HG03432 (cell line): ENCODE data around the gene PPARA.

Source experiments
- ATAC-seq: cut with Tn5 transposase; IDR thresholded peaks from one replicate; pipeline ENCODE4 v1.9.1; 2021; ENCODE audit warnings: mild to moderate bottlenecking, moderate library complexity; ENCODE audit not compliant: unreplicated experiment

PPARA gene

DNA sequence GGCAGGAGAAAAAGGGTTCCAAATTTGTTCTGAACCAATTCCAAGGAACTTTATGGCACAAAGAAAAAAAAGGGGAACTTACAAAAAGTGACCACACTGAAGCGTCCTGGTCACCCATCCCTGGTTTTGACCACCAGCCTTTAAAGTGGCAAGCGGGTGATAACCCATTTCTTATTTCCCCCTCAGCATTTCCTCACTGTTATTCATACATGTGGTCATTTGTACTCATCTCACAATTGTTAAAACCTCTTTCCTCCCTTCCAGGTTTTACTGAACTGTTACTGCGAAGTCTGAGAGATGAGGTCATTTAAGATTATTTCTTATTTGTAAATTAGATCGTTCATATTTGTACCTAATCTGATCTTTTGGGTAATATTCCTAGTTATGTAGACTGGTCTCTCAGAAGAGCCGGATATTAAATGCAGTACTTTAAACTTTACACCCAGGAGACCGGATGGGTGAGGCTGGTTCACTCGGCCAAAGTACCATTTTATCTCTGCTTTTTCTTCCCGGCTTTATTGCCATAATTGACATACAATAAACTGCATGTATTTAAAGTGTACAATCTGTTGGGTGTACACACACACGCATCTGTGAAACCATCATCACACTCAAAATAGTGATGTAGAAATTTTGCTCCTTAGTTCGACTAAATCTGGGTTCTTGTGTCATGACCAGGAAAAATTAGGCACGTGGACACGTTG lies 52.7 kb downstream of the PPARA start:
- ATAC-seq, result no peak

DNA sequence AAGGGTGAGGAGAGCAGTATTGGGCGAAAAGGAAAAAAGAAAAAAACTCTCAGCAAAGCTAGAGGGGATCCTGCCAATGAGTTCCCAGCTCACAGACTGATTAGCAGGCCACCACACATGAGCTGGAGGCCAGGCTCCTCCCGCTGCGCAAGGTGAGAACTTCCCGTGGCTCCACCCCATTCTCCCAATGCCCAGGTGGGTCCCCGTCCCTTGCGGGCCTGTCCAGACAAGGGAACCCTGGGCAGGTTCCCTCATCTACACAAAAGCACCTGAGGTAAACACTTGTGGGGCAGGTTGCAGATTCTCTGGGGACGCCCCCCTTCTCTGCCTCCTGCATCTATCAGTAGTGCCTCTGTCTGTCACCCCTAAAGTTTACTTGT lies 53.3 kb downstream of the PPARA start:
- no peak for ATAC-seq

DNA sequence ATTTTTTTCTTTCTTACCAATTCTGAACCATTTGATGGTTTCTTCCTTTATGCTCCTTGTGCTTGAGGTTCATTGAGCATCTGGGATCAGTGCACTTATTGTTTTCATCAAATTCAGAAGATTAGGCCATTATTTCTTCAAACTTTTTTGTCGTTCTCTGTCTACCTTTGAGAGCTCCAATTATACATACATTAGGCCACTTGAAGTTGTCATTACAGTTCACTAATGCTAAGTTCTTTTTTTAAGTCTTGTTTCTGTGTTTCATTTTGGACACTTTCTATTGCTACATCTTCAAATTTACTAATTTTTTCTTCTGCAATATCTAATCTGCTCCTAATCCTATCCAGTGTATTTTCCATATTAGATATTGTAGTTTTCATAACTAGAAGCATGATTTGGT lies 58.9 kb downstream of the PPARA start:
- no peak for ATAC-seq

DNA sequence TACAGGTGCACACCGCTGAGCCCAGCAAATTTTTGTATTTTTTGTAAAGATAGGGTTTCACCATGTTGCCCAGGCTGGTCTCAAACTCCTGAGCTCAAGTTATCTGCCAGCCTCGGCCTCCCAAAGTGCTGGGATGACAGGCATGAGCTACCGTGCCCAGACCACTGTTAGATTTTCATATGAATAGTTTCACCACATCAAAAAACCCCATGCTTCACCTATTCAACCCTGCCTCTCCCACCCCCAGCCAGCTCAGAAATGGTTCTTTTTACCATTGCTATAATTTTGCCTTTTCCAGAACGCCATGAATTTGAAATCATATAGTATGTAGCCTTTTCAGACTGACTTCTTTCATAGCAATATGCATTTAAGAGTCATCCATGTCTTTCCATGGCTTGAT lies 61.9 kb downstream of the PPARA start:
- ATAC-seq, result no peak

DNA sequence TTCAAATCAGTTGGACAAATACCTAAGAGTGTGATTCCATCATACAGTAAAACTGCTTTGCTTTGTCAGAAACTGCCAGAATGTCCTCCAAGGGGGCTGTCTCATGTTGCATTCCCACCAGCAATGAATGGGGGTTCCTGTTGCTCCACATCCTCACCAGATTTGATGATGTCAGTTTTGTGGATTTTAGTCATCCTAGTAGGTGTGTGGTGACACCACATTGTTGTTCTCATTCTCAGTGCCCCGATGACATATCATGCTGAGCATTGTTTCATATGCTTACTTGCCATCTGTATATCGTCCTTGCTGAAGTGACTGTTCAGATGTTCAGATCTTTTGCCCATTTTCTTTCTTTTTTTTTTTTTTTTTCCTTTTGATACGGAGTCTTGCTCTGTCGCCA lies 62.7 kb downstream of the PPARA start:
- no peak for ATAC-seq

DNA sequence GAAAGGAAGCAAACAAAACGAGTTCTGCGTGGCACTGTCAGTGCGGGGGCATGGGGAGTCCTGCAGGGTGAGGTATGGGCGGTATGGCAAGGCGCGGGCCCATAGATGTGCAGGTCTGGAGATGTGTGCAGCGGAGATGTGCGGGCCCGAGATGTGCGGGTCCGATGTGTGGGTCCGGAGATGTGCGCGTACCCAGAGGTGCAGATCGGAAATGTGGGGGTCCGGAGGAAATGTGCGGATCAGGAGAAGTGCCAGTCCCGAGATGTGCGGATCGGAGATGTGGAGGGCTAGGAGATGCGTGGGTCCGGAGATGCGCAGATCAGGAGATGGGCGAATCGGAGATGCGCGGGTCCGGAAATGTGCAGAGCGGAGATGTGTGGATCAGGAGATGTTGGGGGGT lies 63.8 kb downstream of the PPARA start:
- no peak for ATAC-seq

DNA sequence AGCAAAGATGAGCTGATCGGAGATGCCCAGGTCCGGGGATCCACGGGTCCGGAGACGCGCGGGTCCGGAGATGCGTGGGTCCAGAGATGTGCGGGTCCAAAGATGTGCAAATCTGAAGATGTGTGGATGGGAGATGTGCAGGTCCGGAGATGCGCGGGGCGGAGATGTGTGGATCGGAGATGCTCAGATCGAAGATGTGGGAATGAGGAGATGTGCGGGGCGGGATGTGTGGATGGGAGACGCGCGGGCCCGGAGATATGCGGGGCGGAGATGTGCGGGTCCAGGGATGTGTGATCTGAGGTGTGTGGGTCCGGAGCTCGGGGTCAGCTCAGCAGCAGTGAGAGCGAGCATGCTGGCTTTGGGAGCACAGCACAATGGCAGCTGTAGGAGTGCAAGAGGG lies 64.3 kb downstream of the PPARA start:
- no peak for ATAC-seq

DNA sequence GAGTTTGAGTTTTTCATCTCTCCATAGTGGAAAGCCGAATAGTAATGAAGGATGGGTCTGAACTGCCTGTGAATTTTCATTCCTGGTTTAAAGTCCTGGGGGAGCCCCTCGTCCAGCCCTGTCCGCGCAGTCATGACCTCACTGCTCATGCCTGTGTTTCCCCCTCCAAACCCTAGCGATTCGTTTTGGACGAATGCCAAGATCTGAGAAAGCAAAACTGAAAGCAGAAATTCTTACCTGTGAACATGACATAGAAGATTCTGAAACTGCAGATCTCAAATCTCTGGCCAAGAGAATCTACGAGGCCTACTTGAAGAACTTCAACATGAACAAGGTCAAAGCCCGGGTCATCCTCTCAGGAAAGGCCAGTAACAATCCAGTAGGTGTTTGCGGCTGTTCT lies 69.3 kb downstream of the PPARA start:
- no peak for ATAC-seq

DNA sequence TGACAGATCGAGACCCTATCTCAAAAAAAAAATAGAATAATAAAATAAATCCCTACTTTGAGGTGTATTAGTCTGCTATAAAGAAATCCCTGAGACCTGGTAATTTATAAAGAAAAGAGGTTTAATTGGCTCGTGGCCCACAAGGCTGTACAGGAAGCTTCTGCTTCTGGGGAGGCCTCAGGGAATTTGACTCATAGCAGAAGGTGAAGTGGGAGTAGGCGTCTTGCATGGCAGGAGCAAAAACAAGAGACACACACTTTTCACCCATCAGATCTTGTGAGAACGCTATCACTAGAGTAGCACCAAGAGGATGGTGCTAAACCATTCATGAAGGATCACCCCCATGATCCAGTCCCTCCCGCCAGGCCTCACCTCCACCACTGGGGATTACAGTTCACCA lies 70.6 kb downstream of the PPARA start:
- no peak for ATAC-seq

DNA sequence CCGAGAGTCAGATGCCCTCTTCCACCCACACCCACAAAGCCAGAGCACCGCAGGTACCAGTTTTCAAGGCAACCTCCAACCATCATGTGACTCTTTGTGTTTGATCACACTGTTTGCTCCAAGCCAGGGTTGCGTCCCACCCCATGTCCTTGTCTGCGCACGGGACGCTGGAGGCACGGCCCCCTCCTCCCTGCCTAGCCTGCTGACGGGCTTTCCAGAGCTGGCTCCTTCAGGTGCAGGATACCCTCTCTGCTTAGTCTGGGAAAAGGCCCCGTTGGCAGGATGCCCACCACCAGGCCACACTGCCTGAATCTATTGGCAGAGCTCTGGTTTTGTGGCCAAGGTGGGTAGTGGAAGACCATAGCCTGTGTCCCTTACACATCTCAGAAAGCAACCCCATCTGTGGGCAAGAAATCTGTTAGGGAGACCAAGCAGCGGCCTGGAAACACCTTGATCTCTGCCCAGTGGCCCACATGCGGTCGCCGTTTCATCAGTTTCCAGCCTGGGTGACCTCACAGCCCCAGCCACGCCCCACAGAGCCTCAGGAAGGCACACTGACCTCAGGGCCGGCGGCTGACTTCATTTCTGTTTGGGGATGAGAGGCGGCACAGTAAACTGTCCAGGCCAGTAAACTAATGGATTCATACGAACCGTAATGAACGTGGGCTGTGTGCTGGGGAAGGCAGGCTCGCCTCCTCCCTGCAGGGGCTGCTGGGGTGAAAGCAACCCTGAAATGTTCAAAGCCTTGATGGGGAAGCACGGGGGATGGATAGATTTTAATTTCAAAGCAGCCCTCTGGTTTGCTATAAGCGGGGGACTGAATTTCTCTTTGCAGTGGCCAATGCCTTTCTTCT lies 73.9 kb downstream of the PPARA start:
- no peak for ATAC-seq

DNA sequence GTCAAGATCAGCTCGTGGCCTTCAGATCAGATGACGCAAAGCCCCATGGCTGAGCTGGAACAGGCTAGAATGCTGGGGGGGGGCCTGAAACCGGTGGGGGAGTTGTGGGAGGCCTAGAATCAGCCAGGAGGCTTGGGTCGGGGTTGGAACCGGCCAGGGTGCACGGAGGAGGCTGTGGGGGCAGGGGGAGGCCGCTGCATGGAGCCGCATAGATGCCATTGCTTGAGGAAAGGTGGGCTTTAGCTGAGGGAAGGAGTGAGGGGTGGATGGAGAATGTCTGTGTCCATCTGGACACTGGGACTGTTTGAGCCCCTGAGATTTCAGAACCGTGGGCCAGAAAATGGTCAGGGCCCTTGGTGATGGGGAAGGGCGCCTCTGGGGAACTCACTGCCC lies 74.6 kb downstream of the PPARA start:
- no peak for ATAC-seq

DNA sequence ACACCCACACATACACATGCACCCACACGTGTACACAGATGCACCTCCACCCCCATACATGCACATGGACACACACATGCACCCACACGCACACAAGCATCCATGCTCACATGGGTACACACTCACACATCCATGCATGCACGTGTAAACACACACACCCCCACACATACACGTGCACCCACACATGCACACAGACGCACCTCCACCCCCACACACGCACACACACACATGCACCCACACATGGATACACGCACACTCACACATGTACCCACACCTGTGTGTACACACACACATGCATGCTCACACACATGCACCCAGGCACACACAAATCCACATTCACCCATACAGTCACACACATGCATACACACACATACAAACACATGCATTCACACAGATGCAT lies 75.3 kb downstream of the PPARA start:
- no peak for ATAC-seq

DNA sequence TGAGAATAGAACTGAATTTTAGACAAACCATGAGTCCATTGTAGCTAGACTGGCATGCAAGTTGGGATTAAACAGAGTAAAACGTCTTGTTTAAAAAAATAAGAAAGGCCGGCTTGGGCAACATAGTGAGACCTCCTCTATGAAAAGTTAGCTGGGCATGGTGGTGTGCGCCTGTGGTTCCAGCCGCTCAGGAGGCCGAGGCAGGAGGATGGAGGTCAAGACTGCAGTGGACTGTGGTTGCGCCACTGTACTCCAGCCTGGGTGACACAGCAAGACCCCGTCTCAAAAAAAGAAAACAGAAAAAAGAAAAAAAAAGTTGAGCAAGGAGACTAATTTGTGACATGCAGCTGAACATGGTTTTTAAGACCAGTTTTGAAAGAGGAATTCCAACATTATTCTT lies 76.3 kb downstream of the PPARA start:
- no peak for ATAC-seq

DNA sequence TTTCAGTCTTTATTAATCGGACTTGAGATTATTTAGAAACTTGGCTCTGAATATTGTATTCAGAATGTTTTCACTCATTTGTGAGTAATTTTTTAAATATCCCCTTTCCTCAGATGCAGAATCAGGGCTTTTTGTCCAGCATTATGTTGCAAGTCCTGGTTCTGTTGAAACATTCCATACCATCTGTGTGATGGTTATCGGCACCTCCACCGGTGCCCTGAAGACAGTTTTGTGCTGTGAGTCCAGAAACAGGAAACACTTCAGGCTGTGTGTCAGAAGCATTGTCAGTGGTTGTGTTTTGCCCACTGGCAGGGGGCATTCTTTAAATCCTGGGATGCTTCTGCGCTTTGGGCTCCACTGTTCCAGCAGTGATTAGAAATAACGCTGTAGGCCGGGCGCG lies 79.4 kb downstream of the PPARA start:
- ATAC-seq, result no peak

DNA sequence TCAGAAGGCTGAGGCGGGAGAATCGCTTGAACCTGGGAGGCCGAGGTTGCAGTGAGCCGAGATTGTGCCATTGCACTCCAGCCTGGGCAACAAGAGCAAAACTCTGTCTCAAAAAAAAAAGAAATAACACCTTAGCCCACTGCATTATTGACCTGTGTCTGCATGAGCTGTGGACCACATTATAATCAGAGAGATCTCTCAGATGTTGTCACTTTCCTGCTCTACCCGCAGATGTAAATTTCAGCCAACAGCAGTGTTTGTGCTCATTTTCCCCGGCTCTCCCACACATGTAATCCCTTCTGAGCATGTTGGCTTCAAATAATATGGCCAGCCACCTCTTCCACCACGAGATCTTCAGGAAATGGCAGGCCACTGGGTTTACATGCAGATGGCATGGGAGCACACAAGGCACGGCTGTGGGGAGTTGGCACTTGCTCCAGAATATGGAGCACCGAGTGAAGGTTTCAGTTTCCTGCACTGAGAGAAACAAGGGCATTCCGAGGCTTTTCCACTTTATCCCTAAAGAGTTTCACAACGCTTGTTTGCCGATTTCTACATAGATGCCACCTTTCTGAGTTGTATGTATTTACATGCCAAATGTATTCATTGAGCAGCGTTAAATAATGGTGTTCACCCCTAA lies 80.1 kb downstream of the PPARA start:
- ATAC-seq, result no peak

DNA sequence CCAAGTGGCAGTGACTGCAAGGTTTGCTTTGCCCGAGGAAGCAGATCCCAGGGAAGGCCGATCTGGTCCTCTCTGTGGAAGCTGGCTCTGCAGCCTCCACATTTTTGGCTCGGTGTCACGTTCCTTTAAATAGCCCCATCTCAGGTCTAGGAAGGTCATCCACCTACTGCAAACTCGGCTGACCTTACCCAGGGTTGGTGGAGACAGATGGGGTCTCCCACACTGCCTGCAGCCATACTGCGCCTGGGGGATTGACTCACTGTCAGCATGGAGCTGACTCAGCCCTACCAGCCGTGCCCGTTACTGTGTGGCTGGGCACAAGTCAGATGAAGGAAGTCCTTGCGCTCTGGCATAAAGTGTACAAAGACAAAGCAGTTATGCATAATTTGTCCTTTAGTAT lies 82.9 kb downstream of the PPARA start:
- ATAC-seq, result no peak

DNA sequence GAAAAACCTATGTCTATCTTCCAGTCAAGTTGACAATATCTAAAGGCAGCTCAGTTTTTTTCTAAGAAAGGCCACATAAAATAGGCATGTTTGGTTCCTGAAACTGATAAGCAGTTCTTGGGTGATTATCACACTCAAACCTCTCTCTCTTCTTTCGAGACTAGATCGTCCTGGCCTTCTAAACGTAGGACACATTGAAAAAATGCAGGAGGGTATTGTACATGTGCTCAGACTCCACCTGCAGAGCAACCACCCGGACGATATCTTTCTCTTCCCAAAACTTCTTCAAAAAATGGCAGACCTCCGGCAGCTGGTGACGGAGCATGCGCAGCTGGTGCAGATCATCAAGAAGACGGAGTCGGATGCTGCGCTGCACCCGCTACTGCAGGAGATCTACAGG lies 84.6 kb downstream of the PPARA start:
- ATAC-seq, result no peak

DNA sequence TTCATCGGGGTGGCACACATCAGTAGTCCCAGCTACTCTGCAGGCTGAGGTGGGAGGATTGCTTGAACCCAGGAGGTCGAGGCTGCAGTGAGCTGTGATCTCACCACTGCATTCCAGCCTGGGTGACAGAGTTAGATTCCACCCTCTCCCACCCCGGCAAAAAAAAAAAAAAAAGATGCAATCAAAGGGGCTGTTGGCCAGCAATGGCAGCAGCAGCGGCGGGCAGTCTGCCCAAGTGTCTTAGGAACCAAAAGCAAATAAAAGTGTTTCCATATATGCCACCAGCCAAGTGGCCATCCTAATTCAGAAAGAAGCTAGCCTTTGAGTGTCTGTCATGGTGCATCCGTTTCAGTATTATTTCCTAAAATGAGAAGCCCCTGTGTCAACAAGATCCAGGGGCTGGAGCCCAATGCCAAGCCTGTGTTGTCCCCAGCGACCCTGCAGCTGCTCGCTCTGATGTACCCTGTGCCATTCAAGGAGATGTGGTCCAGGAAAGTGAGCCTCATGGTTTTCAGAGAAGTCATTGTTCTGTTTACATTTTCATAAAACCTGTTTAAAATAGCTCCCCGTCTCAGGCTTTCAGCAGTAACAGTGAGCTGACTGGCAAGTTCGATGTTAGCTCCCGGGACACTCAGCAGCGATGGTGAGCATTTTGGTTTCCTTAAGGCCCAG lies 87.3 kb downstream of the PPARA start:
- ATAC-seq, result no peak

DNA sequence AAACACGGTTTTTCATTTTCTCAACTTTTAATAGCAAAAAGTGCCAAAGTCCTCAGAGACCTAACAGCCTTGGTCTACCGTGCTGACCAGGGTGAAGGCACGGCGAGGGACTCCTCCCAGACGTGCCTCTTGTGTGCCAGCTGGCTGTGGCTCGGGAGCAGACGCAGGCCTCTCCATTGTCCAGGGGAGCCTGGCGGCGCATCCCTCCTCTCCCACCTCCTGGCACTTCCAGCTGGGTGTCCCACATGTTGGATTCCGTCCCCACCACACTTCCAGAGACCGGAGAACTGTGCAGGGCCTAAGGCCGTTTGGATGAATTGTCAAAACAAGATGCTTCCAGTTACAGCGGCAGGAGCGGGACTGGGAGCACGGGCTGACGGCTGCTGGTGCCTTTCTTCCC lies 88.2 kb downstream of the PPARA start:
- ATAC-seq, result no peak

DNA sequence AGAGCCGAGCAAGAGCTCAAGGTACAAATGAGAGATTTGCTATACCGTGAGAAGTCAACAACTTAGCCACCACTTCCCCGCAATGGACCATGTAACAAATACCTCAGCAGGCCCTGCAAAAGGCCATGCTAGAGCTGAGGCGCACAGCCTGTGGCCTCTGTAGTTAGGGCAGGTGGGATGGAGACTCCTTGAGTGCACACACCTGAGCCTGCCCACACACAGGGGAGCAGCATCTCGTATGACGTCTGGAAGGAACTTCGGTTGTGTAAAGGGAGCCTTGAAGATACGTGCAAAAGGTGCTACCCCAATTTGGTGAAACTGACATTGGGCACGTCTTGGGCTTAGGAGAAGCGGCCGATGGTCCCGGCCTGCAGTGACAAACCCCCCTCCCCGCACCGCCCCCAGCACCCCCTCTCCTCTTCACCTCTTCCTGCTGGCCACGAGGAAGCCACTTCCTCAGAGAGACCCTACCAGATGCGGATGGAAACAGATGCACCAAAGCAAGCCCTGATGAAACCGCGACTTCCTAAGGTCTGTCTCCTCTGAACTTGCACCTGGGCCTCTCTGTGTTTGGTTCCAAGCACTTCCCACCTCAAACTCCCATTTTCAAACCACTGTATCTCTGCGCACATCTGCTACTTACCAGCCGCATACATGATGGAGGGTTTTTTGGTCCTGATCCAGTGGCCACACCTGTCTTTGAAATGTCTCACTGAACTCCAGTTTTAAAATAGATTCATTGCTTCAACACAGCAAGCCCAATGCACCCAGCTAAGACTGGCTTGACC lies 89.1 kb downstream of the PPARA start:
- ATAC-seq, result no peak

DNA sequence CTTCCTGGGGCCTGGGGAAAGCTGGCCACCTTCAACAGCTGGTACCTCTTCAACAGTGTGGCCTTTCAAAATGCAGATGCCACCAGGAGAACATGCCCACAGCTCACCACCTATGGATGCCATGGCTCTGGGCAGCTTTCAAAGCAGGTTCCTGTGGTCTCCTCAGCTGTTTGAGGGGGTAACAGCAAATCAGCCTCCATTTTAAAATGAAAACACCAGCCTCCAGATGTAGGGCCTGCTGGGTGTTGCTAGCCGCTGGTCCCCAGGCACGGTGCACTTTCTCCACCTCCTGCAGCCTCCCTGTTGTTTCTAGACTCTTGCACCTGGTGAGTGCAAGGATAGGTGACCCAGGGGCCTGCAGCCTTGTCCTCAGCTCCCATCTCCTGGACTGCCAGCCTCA lies 89.7 kb downstream of the PPARA start:
- ATAC-seq, result no peak
